Frontal cortex (tissue), 4 donors: ENCODE results near the gene CCNB1. TPM values are rescaled to one million over a fixed set of nuclear protein-coding genes. Genes with fewer than 3 reads are reported as not detected.
A peak's percentile ranks its signal among the peaks of the same experiment; 100 is the strongest.
"Not testable (repeated sequence)": the region's sequence is repeated elsewhere in the genome, so short reads cannot be mapped to it uniquely, and the experiment has no call there.

ENCODE experiments used
- DNase-seq, 2 donors: peaks; one replicate each; pipeline ENCODE4 v3.0.0; 2012; ENCODE audit warnings: low spot score in 2 of 2
- FAIRE-seq: peaks from 2 replicates; lab custom pipeline; 2012; peaks lifted over from hg19 to GRCh38; lab: Jason Lieb, UNC
- total RNA-seq: library from RNA; depleted of rRNA; stranded (reverse); fragments of >200 nt; gene quantifications from one replicate; pipeline ENCODE4 v1.2.3, GENCODE V29; 2014
- donor health status: control.
- donor health status: control.
- donor health status: control.

The CCNB1 gene
- total RNA-seq, 1 donor from 2014 or later: 26.5 TPM

DNA sequence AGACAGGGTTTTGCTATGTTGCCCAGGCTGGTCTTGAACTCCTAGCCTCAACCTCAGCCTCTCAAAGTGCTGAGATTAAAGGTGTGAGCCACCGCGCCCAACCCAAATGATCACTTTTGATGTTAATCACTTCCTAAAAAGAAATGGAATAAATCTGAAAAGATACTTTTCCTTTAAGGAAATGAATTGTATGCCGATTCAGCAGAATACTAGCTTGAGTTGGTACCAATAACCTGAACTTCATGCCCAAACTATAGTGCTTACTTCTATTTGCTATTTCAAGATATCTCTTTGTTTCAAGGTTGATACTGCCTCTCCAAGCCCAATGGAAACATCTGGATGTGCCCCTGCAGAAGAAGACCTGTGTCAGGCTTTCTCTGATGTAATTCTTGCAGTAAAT is 4.0 kb downstream of the CCNB1 start:
- FAIRE-seq (no peak), DNase-seq (no peak)

- not testable (repeated sequence) for FAIRE-seq, DNase-seq
Measured at GRCh38 chr5:69181659-69182293, 14.8 kb downstream of the CCNB1 start.

GRCh38 chr5:69184621-69185020 is 17.7 kb downstream of the CCNB1 start:
- FAIRE-seq (no peak), DNase-seq (no peak)

- DNase-seq (no peak), FAIRE-seq (no peak)
Measured at GRCh38 chr5:69187342-69187741, 20.4 kb downstream of the CCNB1 start.

- FAIRE-seq (no peak), DNase-seq (no peak)
Measured at GRCh38 chr5:69188811-69189161, 21.8 kb downstream of the CCNB1 start.

- DNase-seq (peak; percentile 84 to 91), FAIRE-seq (no peak)
Measured at GRCh38 chr5:69189162-69190086, 22.5 kb downstream of the CCNB1 start, which contains the start of gene CENPH. Gene CENPH (plus strand): TSS chr5:69189583. CDS start chr5:69189635, 52 bp downstream.

DNA sequence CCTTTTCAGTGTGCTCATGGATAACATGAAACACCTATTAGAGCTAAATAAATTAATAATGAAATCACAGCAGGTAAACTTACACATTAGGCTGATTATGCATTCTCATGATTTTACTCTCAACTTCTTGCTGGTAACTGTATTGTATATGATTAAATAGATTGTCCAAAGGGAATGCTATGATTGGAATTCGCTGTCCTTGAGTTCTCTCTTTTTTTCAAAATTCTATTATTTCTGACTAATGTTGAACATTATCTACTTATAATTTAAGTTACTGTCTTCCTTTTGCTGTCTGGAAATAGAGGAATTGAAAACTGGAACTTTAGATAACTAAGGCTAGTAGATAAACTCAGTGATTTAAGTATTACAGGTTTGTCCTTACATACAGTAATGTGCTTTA is 35.5 kb downstream of the CCNB1 start:
- no peak for FAIRE-seq
- no peak for DNase-seq

GRCh38 chr5:69206528-69207190 is 39.7 kb downstream of the CCNB1 start:
- no peak for FAIRE-seq
- no peak for DNase-seq

DNA sequence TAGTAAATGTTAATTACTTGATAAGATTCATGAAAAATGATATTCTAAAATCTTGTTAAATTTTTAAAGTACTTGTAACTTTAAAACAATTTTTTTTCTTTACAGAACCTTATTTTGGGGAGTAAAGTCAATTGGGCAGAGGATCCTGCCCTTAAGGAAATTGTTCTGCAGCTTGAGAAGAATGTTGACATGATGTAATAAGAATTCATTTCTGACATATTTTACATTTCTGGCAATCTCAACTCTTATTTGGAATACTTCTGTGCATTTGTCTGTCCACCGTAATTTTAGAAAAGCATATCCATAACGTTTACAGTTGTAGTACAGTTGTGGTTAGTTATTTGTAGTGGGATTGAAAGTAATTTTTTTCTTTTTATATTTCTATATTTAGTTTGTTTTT is 42.7 kb downstream of the CCNB1 start:
- DNase-seq: no peak
- FAIRE-seq: no peak

DNA sequence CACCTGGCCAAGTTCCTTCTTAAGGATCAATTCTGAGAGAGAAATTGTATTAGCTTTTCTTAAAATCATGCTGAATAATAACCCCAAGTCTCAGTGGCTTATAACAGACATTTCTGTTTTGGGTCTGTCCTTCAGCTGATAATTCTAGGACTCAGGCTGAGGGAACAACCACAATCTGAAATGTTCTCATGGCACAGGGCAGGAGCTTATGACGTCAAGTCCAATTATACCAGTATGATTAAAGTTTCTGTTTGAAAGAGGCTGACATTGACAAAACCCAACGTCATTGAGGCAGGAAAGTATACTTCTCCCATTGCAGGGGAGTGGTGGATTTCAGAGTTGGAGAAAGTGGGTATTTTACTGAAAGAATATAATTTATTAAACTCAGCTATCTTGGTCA is 44.2 kb downstream of the CCNB1 start:
- no peak for FAIRE-seq
- no peak for DNase-seq

GRCh38 chr5:69212022-69212421 is 45.1 kb downstream of the CCNB1 start:
- no peak for FAIRE-seq
- DNase-seq: no peak

- no peak for FAIRE-seq
Measured at GRCh38 chr5:69213513-69214215, 46.7 kb downstream of the CCNB1 start.

DNA sequence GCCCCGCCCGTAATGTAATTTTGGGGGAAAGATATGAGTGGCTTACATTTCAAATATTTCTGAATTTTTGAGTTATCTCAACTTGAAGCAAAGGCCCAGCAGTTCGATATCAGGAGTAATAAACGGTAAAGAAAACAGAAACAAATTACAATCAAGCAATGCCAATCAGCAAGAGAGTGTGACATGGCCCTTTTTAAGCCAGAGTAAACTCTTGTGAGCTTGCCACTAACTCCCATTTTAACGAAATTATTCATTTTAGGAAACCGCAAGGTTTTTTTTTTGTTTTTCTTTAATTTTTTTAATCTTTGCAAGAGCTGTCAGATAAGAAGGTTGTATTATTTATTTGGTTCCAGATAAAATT is 50.2 kb downstream of the CCNB1 start:
- DNase-seq (no peak), FAIRE-seq (no peak)

More at GRCh38 chr5:69213513-69214215, 46.7 kb downstream of the CCNB1 start:
- DNase-seq: no peak

DNA sequence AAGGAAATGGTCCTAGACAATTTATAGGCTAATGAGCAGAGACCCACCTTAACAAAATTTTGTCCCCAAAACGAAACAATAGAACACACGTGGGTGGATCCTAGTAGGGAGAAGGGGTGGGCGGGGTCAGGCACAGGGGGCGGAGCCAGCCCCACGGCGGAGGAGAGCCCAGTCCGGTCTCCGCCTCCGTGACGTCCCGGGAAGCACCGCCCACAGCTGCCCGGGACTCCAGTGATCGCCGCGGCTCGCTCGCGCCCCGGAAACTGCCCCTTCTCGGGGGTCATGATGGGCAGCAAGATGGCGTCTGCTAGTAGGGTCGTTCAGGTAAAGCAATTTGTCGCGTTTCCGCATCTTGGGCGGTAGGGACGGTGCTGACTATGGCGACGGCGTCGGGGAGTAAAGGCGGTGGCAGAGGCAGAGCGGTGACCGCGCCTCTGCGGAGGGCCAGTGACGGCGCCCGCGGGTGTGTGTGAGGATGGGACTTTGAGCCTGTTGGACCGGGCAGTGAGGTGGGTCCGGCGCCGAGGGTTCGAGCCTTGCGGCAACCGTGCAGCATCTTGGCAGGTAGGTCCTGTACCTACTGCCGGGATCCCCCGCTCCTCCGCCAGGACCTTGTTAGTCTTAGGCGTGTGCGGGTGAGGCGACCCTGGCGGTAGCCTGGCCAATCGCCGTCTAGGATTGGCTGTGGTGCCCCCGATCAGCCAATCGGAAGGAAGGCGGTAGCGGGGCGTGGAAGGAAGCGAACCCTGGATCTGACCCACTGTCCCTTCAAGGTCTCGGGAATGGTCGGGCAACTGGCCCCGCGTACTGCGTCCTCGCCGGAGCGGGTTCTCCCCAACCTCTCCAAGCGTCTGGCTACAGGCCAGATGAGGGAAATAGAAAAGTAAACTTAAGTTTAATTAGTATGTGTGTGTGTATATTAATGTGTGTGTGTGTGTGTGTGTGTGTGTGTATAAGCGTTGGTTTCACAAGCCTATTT is 50.9 kb downstream of the CCNB1 start:
- DNase-seq: peak; percentile 91 to 99
- no peak for FAIRE-seq

DNA sequence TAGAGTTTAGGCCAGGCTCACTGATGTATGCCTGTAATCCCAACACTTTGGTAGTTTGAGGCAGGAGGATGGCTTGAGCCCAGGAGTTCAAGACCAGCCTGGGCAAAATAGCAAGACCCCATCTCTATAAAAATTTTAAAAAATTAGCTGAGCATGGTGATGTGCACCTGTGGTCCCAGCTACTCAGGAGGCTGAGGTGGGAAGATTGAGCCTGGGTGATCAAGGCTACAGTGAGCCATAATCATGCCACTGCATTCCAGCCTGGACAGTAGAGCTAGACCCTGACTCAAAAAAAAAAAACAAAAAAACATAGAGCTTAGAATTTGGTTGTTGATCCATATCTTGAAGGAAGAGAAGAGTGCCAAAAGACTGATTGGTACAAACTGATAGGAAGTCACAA is 53.0 kb downstream of the CCNB1 start:
- DNase-seq (no peak), FAIRE-seq (no peak)

DNA sequence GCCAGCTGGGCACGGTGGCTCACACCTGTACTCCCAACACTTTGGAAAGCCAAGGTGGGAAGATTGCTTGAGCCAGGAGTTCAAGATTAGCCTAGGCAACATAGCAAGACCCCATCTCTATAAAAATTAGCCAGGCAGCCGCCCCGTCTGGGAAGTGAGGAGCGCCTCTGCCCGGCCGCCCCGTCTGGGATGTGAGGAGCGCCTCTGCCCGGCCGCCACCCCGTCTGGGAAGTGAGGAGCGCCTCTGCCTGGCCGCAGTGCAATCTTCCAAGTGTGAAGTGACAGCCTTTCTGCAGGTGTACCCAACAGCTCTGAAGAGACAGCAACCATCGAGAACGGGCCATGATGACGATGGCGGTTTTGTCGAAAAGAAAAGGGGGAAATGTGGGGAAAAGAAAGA is 53.4 kb downstream of the CCNB1 start:
- not testable (repeated sequence) for FAIRE-seq, DNase-seq

DNA sequence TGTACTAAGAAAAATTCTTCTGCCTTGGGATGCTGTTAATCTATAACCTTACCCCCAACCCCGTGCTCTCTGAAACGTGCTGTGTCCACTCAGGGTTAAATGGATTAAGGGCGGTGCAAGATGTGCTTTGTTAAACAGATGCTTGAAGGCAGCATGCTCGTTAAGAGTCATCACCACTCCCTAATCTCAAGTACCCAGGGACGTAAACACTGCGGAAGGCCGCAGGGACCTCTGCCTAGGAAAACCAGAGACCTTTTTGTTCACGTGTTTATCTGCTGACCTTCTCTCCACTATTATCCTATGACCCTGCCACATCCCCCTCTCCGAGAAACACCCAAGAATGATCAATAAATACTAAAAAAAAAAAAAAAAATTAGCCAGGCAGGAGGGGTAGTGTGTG is 53.9 kb downstream of the CCNB1 start:
- not testable (repeated sequence) for FAIRE-seq, DNase-seq

GRCh38 chr5:69224520-69224919 is 57.6 kb downstream of the CCNB1 start:
- no peak for FAIRE-seq

DNA sequence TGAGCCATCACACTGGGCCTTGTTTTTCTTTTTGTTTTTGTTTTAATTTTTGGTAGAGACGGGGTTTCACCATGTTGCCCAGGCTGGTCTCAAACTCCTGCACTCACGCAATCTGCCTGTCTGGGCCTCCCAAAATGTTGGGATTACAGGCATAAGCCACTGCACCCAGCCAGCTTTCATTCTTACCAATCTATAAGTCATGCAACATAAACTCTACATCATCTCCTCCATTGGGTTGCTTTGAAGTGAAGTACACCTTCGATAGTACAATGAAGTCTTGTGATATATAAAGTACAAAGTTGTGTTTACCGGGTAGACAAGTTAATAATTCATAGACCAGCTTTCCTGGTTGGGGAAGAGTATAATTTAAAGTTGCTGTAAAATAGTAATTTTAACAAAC is 58.9 kb downstream of the CCNB1 start:
- DNase-seq: no peak
- no peak for FAIRE-seq

More at GRCh38 chr5:69224520-69224919, 57.6 kb downstream of the CCNB1 start:
- no peak for DNase-seq
